H1 (cell line): ENCODE measurements around the gene OVOL3. TPM values are rescaled to one million over a fixed set of nuclear protein-coding genes. Genes with fewer than 3 reads are reported as not detected.

ENCODE experiments used
- CTCF ChIA-PET: fragments of 300-600 bp; sonication (Branson Sonifier 250); formaldehyde crosslinking; loops from one replicate; lab custom pipeline; 2021; ENCODE audit not compliant: partially characterized antibody; lab: Charles Lee
- POLR2A ChIA-PET: fragments of 300-600 bp; sonication (Branson Sonifier 250); formaldehyde crosslinking; loops from one replicate; lab custom pipeline; 2021; ENCODE audit warnings: inconsistent platforms; ENCODE audit not compliant: partially characterized antibody; lab: Charles Lee
- DNase-seq, 2 experiments: peaks; one replicate each; pipeline versions ENCODE4 v3.0.0 to v3.0.0-alpha.2; 2010 to 2022; ENCODE audit warnings: low spot score in 2 of 2, low read depth in 1 of 2, mixed read lengths in 1 of 2
- FAIRE-seq: peaks from 2 replicates; lab custom pipeline; 2011; peaks lifted over from hg19 to GRCh38; lab: Jason Lieb, UNC
- H2AFZ ChIP-seq: 2 replicates; pipeline ENCODE4 v1.8.1; 2012; ENCODE audit warnings: low read length, inconsistent platforms
- H2AK5ac ChIP-seq: 2 replicates; pipeline ENCODE4 v1.6.1; 2013; ENCODE audit warnings: low read depth, low read length
- H2BK120ac ChIP-seq: replicated peaks from 2 replicates; pipeline ENCODE3; 2013; ENCODE audit warnings: low read depth, low read length, inconsistent platforms
- H2BK12ac ChIP-seq: 2 replicates; pipeline ENCODE4 v1.6.1; 2013; ENCODE audit warnings: low read depth, low read length
- H2BK15ac ChIP-seq: 2 replicates; pipeline ENCODE4 v1.6.1; 2013; ENCODE audit warnings: low read length
- H2BK20ac ChIP-seq: 2 replicates; pipeline ENCODE4 v1.6.1; 2013; ENCODE audit warnings: low read length
- H2BK5ac ChIP-seq: 2 replicates; pipeline ENCODE4 v1.6.1; 2013; ENCODE audit warnings: low read depth, low read length
- H3K14ac ChIP-seq: 2 replicates; pipeline ENCODE4 v1.6.1; 2013; ENCODE audit warnings: inconsistent platforms; ENCODE audit not compliant: insufficient read length
- H3K18ac ChIP-seq: 2 replicates; pipeline ENCODE4 v1.6.1; 2013; ENCODE audit warnings: low read length; ENCODE audit errors: extremely low read depth
- H3K23ac ChIP-seq: 2 replicates; pipeline ENCODE4 v1.6.1; 2013; ENCODE audit warnings: inconsistent platforms; ENCODE audit not compliant: insufficient read length
- H3K23me2 ChIP-seq: 2 replicates; pipeline ENCODE4 v1.6.1; 2013; ENCODE audit warnings: low read depth, low read length
- H3K27ac ChIP-seq: 2 replicates; pipeline ENCODE4 v1.6.1; 2011; ENCODE audit warnings: low read depth, low read length, inconsistent platforms
- H3K27me3 ChIP-seq, 4 experiments: replicated peaks in 1 of 4; 1 replicate in 1 of 4; 2 replicates in 3 of 4; pipeline versions ENCODE4 v1.6.1 to v1.8.1; 2011 to 2013; ENCODE audit warnings: low read length in 3 of 4, mild to moderate bottlenecking in 3 of 4, inconsistent platforms in 2 of 4, mixed read lengths in 2 of 4, moderate library complexity in 1 of 4; ENCODE audit not compliant: control insufficient read depth in 3 of 4, insufficient read depth in 3 of 4; ENCODE audit errors: extremely low read depth in 1 of 4
- H3K36me3 ChIP-seq, 4 experiments: 2 replicates each; pipeline versions ENCODE4 v1.6.1 to v1.8.1; 2011 to 2013; ENCODE audit warnings: mild to moderate bottlenecking in 4 of 4, low read length in 3 of 4, moderate library complexity in 2 of 4, control low read depth in 1 of 4, inconsistent platforms in 1 of 4; ENCODE audit not compliant: insufficient read depth in 4 of 4, control insufficient read depth in 2 of 4
- H3K4ac ChIP-seq: replicated peaks from 2 replicates; pipeline ENCODE3; 2013; ENCODE audit warnings: low read length, low read depth, mixed read lengths, inconsistent platforms; ENCODE audit not compliant: insufficient read length
- H3K4me1 ChIP-seq, 4 experiments: replicated peaks in 1 of 4; 1 replicate in 1 of 4; 2 replicates in 3 of 4; pipeline versions ENCODE4 v1.6.1 to v1.8.1; 2011 to 2013; ENCODE audit warnings: low read length in 3 of 4, inconsistent platforms in 2 of 4, mixed read lengths in 1 of 4; ENCODE audit not compliant: insufficient read depth in 4 of 4, control insufficient read depth in 3 of 4
- H3K4me2 ChIP-seq, 2 experiments: 2 replicates each; pipeline versions ENCODE4 v1.6.1 to v1.8.1; 2011 to 2013; ENCODE audit warnings: low read depth in 2 of 2, low read length in 2 of 2, control low read depth in 1 of 2, inconsistent platforms in 1 of 2, mild to moderate bottlenecking in 1 of 2; ENCODE audit not compliant: insufficient read depth in 1 of 2
- H3K4me3 ChIP-seq, 4 experiments: fragments of 200-600, 300-600 bp in 1 of 4; sonication (generic), shearing (Covaris generic), sonication (Bioruptor Twin) in 1 of 4; 2 replicates each; pipeline versions ENCODE4 v1.5.1 to v1.8.1; 2011 to 2016; ENCODE audit warnings: low read length in 4 of 4, low read depth in 3 of 4, control low read depth in 2 of 4, inconsistent platforms in 2 of 4, mild to moderate bottlenecking in 2 of 4, mixed read lengths in 1 of 4, moderate library complexity in 1 of 4; ENCODE audit not compliant: insufficient read depth in 2 of 4; ENCODE audit errors: extremely low read depth in 1 of 4
- H3K56ac ChIP-seq: replicated peaks from 2 replicates; pipeline ENCODE3; 2013; ENCODE audit warnings: low read depth, mild to moderate bottlenecking, mixed read lengths, low read length, inconsistent platforms; ENCODE audit not compliant: insufficient read length
- H3K79me1 ChIP-seq: 2 replicates; pipeline ENCODE4 v1.6.1; 2013; ENCODE audit warnings: low read depth, low read length, control low read depth
- H3K79me2 ChIP-seq, 2 experiments: 2 replicates each; pipeline versions ENCODE4 v1.6.1 to v1.8.1; 2012 to 2013; ENCODE audit warnings: low read length in 2 of 2, mild to moderate bottlenecking in 2 of 2, inconsistent platforms in 1 of 2; ENCODE audit not compliant: insufficient read depth in 2 of 2, control insufficient read depth in 1 of 2
- H3K9ac ChIP-seq, 4 experiments: replicated peaks in 1 of 4; 1 replicate in 1 of 4; 2 replicates in 3 of 4; pipeline versions ENCODE4 v1.6.1 to v1.8.1; 2011 to 2013; ENCODE audit warnings: low read depth in 3 of 4, low read length in 3 of 4, control low read depth in 2 of 4, mild to moderate bottlenecking in 2 of 4, moderate library complexity in 2 of 4, inconsistent platforms in 1 of 4; ENCODE audit errors: extremely low read depth in 1 of 4
- H3K9me3 ChIP-seq, 2 experiments: 2 replicates each; pipeline versions ENCODE4 v1.6.1 to v1.8.1; 2012 to 2013; ENCODE audit warnings: mild to moderate bottlenecking in 2 of 2, moderate library complexity in 2 of 2, control low read depth in 1 of 2, inconsistent platforms in 1 of 2, low read depth in 1 of 2, low read length in 1 of 2, mixed read lengths in 1 of 2; ENCODE audit not compliant: insufficient read depth in 2 of 2
- H4K20me1 ChIP-seq, 2 experiments: replicated peaks in 1 of 2; 2 replicates each; pipeline versions ENCODE3 to v1.8.1; 2011 to 2013; ENCODE audit warnings: inconsistent platforms in 2 of 2, low read length in 2 of 2, mild to moderate bottlenecking in 1 of 2; ENCODE audit not compliant: insufficient read depth in 2 of 2, control insufficient read depth in 1 of 2
- H4K5ac ChIP-seq: 2 replicates; pipeline ENCODE4 v1.6.1; 2013; ENCODE audit warnings: low read length, low read depth, mixed read lengths, inconsistent platforms; ENCODE audit not compliant: insufficient read length
- H4K8ac ChIP-seq: 2 replicates; pipeline ENCODE4 v1.8.0; 2013; ENCODE audit warnings: mild to moderate bottlenecking, moderate library complexity, low read length, inconsistent platforms; ENCODE audit not compliant: insufficient read depth; ENCODE audit errors: extremely low read depth
- H4K91ac ChIP-seq: replicated peaks from 2 replicates; pipeline ENCODE3; 2013; ENCODE audit warnings: low read length, mixed read lengths, inconsistent platforms; ENCODE audit not compliant: insufficient read length
- NANOG ChIP-seq: IDR thresholded peaks from 2 replicates; pipeline ENCODE4 v1.6.1; 2011; ENCODE audit warnings: low read length, low read depth, mild to moderate bottlenecking, inconsistent platforms; ENCODE audit not compliant: insufficient read depth, poor library complexity, severe bottlenecking
- NRF1 ChIP-seq: IDR thresholded peaks from 2 replicates; pipeline ENCODE4 v1.6.1; 2011; ENCODE audit warnings: mild to moderate bottlenecking, low read depth, low read length, improper control_type of control experiment
- TAF1 ChIP-seq: IDR thresholded peaks from 2 replicates; pipeline ENCODE4 v1.6.1; 2011; ENCODE audit warnings: mild to moderate bottlenecking, low read depth, low read length
- ZNF274 ChIP-seq: IDR thresholded peaks from 2 replicates; pipeline ENCODE4 v1.7.0; 2012; ENCODE audit warnings: low read length, borderline replicate concordance; ENCODE audit errors: extremely low read depth
- WGBS, 2 experiments: shearing (Covaris generic) in 1 of 2; methylation state at CpG; one replicate each; pipeline versions ENCODE4 v1.1.6 to v1.1.7; 2013 to 2015; ENCODE audit warnings: low lambda C conversion rate in 2 of 2, mixed read lengths in 2 of 2, inconsistent platforms in 1 of 2, low coverage in 1 of 2, missing lambda C conversion rate in 1 of 2; ENCODE audit not compliant: insufficient replicate concordance in 2 of 2, insufficient coverage in 1 of 2, insufficient read length in 1 of 2; ENCODE audit errors: extremely low coverage in 1 of 2, missing lambda C conversion rate in 1 of 2; 5-methylcytosine and 5-hydroxymethylcytosine counted together
- polyA plus RNA-seq, 7 experiments: library from polyadenylated mRNA; depleted of rRNA in 3 of 7; stranded (reverse) in 5 of 7; unstranded in 2 of 7; fragments of >200 nt in 5 of 7; fragments of 200-250 nt in 2 of 7; gene quantifications; 1 replicate in 5 of 7; 2 replicates in 1 of 7; 4 replicates in 1 of 7; pipeline versions ENCODE4 v1.2.1 to v1.2.3, GENCODE V29; 2011 to 2013; ENCODE audit warnings: missing spikeins in 2 of 7, mixed read lengths in 2 of 7
- total RNA-seq: library from RNA; stranded (reverse); fragmentation: NEBNext Ultra II Directional; extraction: Animal tissue kit (Norgen Biotek cat#: 25700); gene quantifications from 2 replicates; pipeline ENCODE4 v1.2.1, GENCODE V29; 2021
- TF ChIP-seq, protein P1 (sequence below), 3 experiments: IDR thresholded peaks; 1 replicate in 2 of 3; 2 replicates in 1 of 3; pipeline versions ENCODE4 v1.5.1 to v1.6.1; 2011; ENCODE audit warnings: low read length in 3 of 3, mild to moderate bottlenecking in 3 of 3, inconsistent platforms in 2 of 3, low read depth in 1 of 3, moderate library complexity in 1 of 3; ENCODE audit not compliant: insufficient read depth in 1 of 3; ENCODE audit errors: control extremely low read depth in 1 of 3

OVOL3 gene
- total and polyA plus RNA-seq, 2 of the 8 experiments (the other 6 are each of a cell fraction or from before 2014, with no cell fraction given), result 0.45 TPM; not detected in 1

DNA sequence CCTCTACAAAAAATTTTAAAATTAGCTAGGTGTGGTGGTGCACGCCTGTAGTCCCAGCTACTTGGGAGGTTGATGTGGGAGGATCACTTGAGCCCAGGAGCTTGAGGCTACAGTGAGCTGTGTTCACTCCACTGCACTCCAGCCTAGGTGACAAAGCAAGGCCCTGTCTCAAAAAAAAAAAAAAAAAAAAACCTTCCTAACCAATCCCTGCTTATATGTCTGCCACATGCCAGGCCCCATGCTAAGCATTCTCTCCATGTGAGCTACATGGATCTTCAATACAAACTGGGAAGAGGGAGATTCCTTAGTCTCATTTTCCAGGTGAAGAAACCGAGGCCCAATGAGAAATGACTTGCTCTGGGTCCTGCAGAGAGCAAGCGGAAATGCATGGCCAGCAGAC is 2.3 kb upstream of the OVOL3 start:
- ChIA-PET CTCF (interaction anchor here (0.5 to 2.1 kb wide), 3 partner anchors 8 to 19 kb away, joined by 3 to 6 read pairs (median 3); no protein-coding TSS in a partner anchor), POLR2A (interaction anchor here (2.1 kb wide), 1 partner anchor 13 kb away, joined by 7 read pairs; no protein-coding TSS in a partner anchor)
- Histone ChIP-seq H3K56ac (no peak overlapping the region), H2BK20ac (no peak overlapping the region), H2BK15ac (no peak overlapping the region), H3K14ac (no peak overlapping the region), H2BK5ac (no peak overlapping the region), H3K4ac (no peak overlapping the region), H4K91ac (no peak overlapping the region), H3K23ac (no peak overlapping the region), H2BK12ac (no peak overlapping the region), H3K9ac (no peak overlapping the region), H3K27ac (no peak overlapping the region), H4K5ac (no peak overlapping the region), H3K4me1 (peaks cover 8 to 21% (median 15%) of the 10 kb centered on the region in 4 experiments), H3K36me3 (peaks cover 4 to 29% (median 20%) of the 10 kb centered on the region in 4 experiments; a peak in 7 of 8 replicates), H3K9me3 (no peaks in the 10 kb centered on the region), H3K79me2 (no peaks in the 10 kb centered on the region; a peak in 1 of 4 replicates), H3K79me1 (peaks cover 4% of the 10 kb centered on the region; the same call in 1 of the 2 replicates), H3K23me2 (no peaks in the 10 kb centered on the region; the same call in 1 of the 2 replicates), H3K18ac (no peak overlapping the region), H3K27me3 (no peaks in the 10 kb centered on the region), H4K20me1 (peaks cover 0 to 5% of the 10 kb centered on the region in 2 experiments), H2AFZ (no peak overlapping the region), H2AK5ac (no peak overlapping the region), H2BK120ac (no peak overlapping the region), H3K4me2 (no peak overlapping the region), H4K8ac (no peak overlapping the region), H3K4me3 (no peak overlapping the region)
- no peak for FAIRE-seq
- 92% methylated on average over 3 of the region's 3 CpGs; no CpG with 5 or more reads in 1 of the 2 experiments for WGBS, 2 experiments
- DNase-seq, result no peak
- TF ChIP-seq, protein P1, sequence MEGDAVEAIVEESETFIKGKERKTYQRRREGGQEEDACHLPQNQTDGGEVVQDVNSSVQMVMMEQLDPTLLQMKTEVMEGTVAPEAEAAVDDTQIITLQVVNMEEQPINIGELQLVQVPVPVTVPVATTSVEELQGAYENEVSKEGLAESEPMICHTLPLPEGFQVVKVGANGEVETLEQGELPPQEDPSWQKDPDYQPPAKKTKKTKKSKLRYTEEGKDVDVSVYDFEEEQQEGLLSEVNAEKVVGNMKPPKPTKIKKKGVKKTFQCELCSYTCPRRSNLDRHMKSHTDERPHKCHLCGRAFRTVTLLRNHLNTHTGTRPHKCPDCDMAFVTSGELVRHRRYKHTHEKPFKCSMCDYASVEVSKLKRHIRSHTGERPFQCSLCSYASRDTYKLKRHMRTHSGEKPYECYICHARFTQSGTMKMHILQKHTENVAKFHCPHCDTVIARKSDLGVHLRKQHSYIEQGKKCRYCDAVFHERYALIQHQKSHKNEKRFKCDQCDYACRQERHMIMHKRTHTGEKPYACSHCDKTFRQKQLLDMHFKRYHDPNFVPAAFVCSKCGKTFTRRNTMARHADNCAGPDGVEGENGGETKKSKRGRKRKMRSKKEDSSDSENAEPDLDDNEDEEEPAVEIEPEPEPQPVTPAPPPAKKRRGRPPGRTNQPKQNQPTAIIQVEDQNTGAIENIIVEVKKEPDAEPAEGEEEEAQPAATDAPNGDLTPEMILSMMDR (IDR thresholded peaks at IDR 0.05; ENCODE audit: control extremely low read depth in 1 of 3, insufficient read depth in 1 of 3, low read depth in 1 of 3, low read length in 3 of 3), result no peak
- TF ChIP-seq NANOG (no peak), ZNF274 (no peak), TAF1 (no peak), NRF1 (no peak)
